GM23338 (cell line): ENCODE results near the gene JARID2. TPM values are rescaled to one million over a fixed set of nuclear protein-coding genes. Genes with fewer than 3 reads are reported as not detected.

Experiments
- ATAC-seq: fragments of 200-7000 bp; cut with Tn5 transposase; 3 replicates; pipeline ENCODE4 v1.9.1; 2020
- DNase-seq: peaks from one replicate; pipeline ENCODE4 v3.0.0-alpha.2; 2015; ENCODE audit warnings: low spot score
- H2AFZ ChIP-seq: fragments of 200-600 bp; sonication (generic); 2 replicates; pipeline ENCODE4 v1.8.0; 2016; ENCODE audit warnings: antibody characterized with exemption, mild to moderate bottlenecking, moderate library complexity
- H3F3A ChIP-seq: fragments of 200-600 bp; sonication (generic); replicated peaks from 2 replicates; pipeline ENCODE4 v1.8.0; 2017; ENCODE audit warnings: antibody characterized with exemption, mixed run types, low read depth
- H3K27ac ChIP-seq: fragments of 200-600 bp; sonication (generic); 2 replicates; pipeline ENCODE4 v1.6.1; 2016; ENCODE audit warnings: low read depth
- H3K27me3 ChIP-seq: fragments of 200-600 bp; sonication (generic); 2 replicates; pipeline ENCODE4 v1.8.0; 2016; ENCODE audit warnings: mild to moderate bottlenecking, mixed run types, moderate library complexity; ENCODE audit not compliant: insufficient read depth
- H3K36me3 ChIP-seq: fragments of 200-600 bp; sonication (generic); 2 replicates; pipeline ENCODE4 v1.8.0; 2016; ENCODE audit warnings: mild to moderate bottlenecking; ENCODE audit not compliant: insufficient read depth
- H3K4me1 ChIP-seq: fragments of 200-600 bp; sonication (generic); 2 replicates; pipeline ENCODE4 v1.8.0; 2016; ENCODE audit warnings: mild to moderate bottlenecking, moderate library complexity; ENCODE audit not compliant: insufficient read depth
- H3K4me2 ChIP-seq: fragments of 200-600 bp; sonication (generic); 2 replicates; pipeline ENCODE4 v1.7.1; 2017; ENCODE audit warnings: mixed run types
- H3K4me3 ChIP-seq: fragments of 200-600 bp; sonication (generic); 2 replicates; pipeline ENCODE4 v1.6.1; 2016; ENCODE audit warnings: mixed run types
- H3K79me2 ChIP-seq: fragments of 200-600 bp; sonication (generic); replicated peaks from 2 replicates; pipeline ENCODE4 v1.8.0; 2017; ENCODE audit warnings: mild to moderate bottlenecking; ENCODE audit not compliant: insufficient read depth
- H3K9me2 ChIP-seq: fragments of 200-600 bp; sonication (generic); 2 replicates; pipeline ENCODE4 v1.8.0; 2017; ENCODE audit not compliant: insufficient read depth
- H4K20me1 ChIP-seq: fragments of 200-600 bp; sonication (generic); replicated peaks from 2 replicates; pipeline ENCODE4 v1.8.0; 2017; ENCODE audit warnings: mild to moderate bottlenecking; ENCODE audit not compliant: insufficient read depth
- H3K27ac Mint-ChIP-seq: 2 replicates; pipeline ENCODE4 v1.8.0; 2020; ENCODE audit warnings: inconsistent platforms, mild to moderate bottlenecking, moderate library complexity, mixed read lengths
- H3K27me3 Mint-ChIP-seq: 3 replicates; pipeline ENCODE4 v1.8.0; 2022; ENCODE audit warnings: low read depth, mild to moderate bottlenecking, moderate library complexity, mixed read lengths, inconsistent platforms; ENCODE audit not compliant: insufficient read depth, poor library complexity
- H3K36me3 Mint-ChIP-seq: 3 replicates; pipeline ENCODE4 v1.8.0; 2021; ENCODE audit warnings: low read depth, mild to moderate bottlenecking, inconsistent platforms, moderate library complexity, mixed read lengths
- H3K4me1 Mint-ChIP-seq: 3 replicates; pipeline ENCODE4 v1.8.0; 2020; ENCODE audit warnings: mild to moderate bottlenecking, inconsistent platforms, mixed read lengths
- H3K4me3 Mint-ChIP-seq: 3 replicates; pipeline ENCODE4 v1.8.0; 2021; ENCODE audit warnings: moderate library complexity, mild to moderate bottlenecking, inconsistent platforms, mixed read lengths
- H3K9me3 Mint-ChIP-seq: 3 replicates; pipeline ENCODE4 v1.8.0; 2020; ENCODE audit warnings: moderate library complexity, mild to moderate bottlenecking, inconsistent platforms, mixed read lengths
- CREB1 ChIP-seq: fragments of 250-450 bp; sonication (Bioruptor Pico); IDR thresholded peaks from 2 replicates; pipeline ENCODE4 v1.5.0; 2020; ENCODE audit warnings: low read depth, mild to moderate bottlenecking, moderate library complexity
- NANOG ChIP-seq: IDR thresholded peaks from 2 replicates; pipeline ENCODE4 v1.6.1; 2016; ENCODE audit warnings: antibody characterized with exemption, borderline replicate concordance
- POLR2AphosphoS5 ChIP-seq: IDR thresholded peaks from 2 replicates; pipeline ENCODE4 v1.6.1; 2016; ENCODE audit warnings: antibody characterized with exemption, low read depth
- REST ChIP-seq: IDR thresholded peaks from one replicate; pipeline ENCODE4 v1.6.1; 2018; ENCODE audit warnings: antibody characterized with exemption; ENCODE audit not compliant: unreplicated experiment
- STAT1 ChIP-seq: IDR thresholded peaks from one replicate; pipeline ENCODE4 v1.6.1; 2016; ENCODE audit warnings: antibody characterized with exemption; ENCODE audit not compliant: unreplicated experiment
- polyA plus RNA-seq: library from polyadenylated mRNA; unstranded; fragments of >200 nt; fragmentation: Nextera tagmentation; extraction: Ambion mirVana; gene quantifications from 2 replicates; pipeline ENCODE4 v1.2.1, GENCODE V29; 2016
- total RNA-seq: library from RNA; depleted of rRNA; stranded (reverse); fragments of >200 nt; shearing (Covaris generic); gene quantifications from 2 replicates; pipeline ENCODE4 v1.2.3, GENCODE V29; 2014
- TF ChIP-seq, protein P1 (sequence below): fragments of 250-450 bp; sonication (Bioruptor Pico); IDR thresholded peaks from 2 replicates; pipeline ENCODE4 v1.5.0; 2020; ENCODE audit warnings: mild to moderate bottlenecking, moderate library complexity

The JARID2 gene
- total and polyA plus RNA-seq, 2 experiments from 2014 or later: 92.8 to 196 TPM

- Histone ChIP-seq H3K9me2 (no peaks in the 10 kb centered on the region), H3K27ac (no peak overlapping the region; the same call in 1 of the 2 replicates), H3K27me3 (no peaks in the 10 kb centered on the region), H2AFZ (no peak overlapping the region), H3K4me2 (peak overlapping the region; percentile 58), H3F3A (peaks cover 60% of the 10 kb centered on the region), H3K36me3 (0 out of 2 replicates have a peak, but pooled peaks cover 3% of the 10 kb centered on the region), H4K20me1 (peaks cover 100% of the 10 kb centered on the region), H3K79me2 (peaks cover 100% of the 10 kb centered on the region), H3K4me3 (no peak overlapping the region), H3K4me1 (peaks cover 96% of the 10 kb centered on the region)
- peaks cover 33% of the 10 kb centered on the region for H3K36me3 Mint-ChIP-seq
- H3K4me3 Mint-ChIP-seq: no peak overlapping the region
- H3K4me1 Mint-ChIP-seq: peaks cover 73% of the 10 kb centered on the region
- ATAC-seq (no peak), DNase-seq (no peak)
- no peak overlapping the region; the same call in 1 of the 2 replicates for H3K27ac Mint-ChIP-seq
- no peaks in the 10 kb centered on the region; the same call in 2 of the 3 replicates for H3K9me3 Mint-ChIP-seq
- TF ChIP-seq CREB1 (no peak), POLR2AphosphoS5 (0 out of 2 replicates have a peak, but pooled peaks have one; percentile 32)
- TF ChIP-seq, protein P1, sequence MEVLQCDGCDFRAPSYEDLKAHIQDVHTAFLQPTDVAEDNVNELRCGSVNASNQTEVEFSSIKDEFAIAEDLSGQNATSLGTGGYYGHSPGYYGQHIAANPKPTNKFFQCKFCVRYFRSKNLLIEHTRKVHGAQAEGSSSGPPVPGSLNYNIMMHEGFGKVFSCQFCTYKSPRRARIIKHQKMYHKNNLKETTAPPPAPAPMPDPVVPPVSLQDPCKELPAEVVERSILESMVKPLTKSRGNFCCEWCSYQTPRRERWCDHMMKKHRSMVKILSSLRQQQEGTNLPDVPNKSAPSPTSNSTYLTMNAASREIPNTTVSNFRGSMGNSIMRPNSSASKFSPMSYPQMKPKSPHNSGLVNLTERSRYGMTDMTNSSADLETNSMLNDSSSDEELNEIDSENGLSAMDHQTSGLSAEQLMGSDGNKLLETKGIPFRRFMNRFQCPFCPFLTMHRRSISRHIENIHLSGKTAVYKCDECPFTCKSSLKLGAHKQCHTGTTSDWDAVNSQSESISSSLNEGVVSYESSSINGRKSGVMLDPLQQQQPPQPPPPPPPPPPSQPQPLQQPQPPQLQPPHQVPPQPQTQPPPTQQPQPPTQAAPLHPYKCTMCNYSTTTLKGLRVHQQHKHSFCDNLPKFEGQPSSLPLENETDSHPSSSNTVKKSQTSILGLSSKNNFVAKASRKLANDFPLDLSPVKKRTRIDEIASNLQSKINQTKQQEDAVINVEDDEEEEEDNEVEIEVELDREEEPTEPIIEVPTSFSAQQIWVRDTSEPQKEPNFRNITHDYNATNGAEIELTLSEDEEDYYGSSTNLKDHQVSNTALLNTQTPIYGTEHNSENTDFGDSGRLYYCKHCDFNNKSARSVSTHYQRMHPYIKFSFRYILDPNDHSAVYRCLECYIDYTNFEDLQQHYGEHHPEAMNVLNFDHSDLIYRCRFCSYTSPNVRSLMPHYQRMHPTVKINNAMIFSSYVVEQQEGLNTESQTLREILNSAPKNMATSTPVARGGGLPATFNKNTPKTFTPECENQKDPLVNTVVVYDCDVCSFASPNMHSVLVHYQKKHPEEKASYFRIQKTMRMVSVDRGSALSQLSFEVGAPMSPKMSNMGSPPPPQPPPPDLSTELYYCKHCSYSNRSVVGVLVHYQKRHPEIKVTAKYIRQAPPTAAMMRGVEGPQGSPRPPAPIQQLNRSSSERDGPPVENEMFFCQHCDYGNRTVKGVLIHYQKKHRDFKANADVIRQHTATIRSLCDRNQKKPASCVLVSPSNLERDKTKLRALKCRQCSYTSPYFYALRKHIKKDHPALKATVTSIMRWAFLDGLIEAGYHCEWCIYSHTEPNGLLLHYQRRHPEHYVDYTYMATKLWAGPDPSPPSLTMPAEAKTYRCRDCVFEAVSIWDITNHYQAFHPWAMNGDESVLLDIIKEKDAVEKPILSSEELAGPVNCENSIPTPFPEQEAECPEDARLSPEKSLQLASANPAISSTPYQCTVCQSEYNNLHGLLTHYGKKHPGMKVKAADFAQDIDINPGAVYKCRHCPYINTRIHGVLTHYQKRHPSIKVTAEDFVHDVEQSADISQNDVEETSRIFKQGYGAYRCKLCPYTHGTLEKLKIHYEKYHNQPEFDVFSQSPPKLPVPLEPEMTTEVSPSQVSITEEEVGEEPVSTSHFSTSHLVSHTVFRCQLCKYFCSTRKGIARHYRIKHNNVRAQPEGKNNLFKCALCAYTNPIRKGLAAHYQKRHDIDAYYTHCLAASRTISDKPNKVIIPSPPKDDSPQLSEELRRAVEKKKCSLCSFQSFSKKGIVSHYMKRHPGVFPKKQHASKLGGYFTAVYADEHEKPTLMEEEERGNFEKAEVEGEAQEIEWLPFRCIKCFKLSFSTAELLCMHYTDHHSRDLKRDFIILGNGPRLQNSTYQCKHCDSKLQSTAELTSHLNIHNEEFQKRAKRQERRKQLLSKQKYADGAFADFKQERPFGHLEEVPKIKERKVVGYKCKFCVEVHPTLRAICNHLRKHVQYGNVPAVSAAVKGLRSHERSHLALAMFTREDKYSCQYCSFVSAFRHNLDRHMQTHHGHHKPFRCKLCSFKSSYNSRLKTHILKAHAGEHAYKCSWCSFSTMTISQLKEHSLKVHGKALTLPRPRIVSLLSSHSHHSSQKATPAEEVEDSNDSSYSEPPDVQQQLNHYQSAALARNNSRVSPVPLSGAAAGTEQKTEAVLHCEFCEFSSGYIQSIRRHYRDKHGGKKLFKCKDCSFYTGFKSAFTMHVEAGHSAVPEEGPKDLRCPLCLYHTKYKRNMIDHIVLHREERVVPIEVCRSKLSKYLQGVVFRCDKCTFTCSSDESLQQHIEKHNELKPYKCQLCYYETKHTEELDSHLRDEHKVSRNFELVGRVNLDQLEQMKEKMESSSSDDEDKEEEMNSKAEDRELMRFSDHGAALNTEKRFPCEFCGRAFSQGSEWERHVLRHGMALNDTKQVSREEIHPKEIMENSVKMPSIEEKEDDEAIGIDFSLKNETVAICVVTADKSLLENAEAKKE (CRISPR knock-in tag): no peak
- peaks cover 22% of the 10 kb centered on the region for H3K27me3 Mint-ChIP-seq
These were observed 46.9 kb downstream of the JARID2 start for GRCh38 chr6:15292721-15293302.

DNA sequence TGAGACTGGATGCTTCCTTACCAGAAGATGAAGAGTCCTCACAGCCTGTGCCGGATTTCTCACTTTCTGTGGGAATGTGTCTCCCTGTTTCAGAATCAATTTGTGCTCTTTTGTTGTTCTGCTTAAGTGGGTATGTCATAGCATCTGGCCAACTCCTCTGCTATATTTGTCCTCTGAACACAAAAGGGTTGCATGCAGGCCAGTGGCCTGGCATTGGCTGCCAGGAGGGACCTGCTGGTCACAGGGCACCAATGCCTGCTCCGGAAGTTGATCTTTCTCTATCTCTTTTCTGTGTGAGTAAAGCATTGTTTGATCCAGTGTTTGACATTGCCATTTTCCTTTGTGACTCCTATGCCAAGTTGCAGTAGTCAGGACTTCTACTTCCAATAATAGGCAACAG is 47.8 kb downstream of the JARID2 start:
- H3K36me3 Mint-ChIP-seq: peaks cover 31% of the 10 kb centered on the region
- H3K4me3 Mint-ChIP-seq: no peak overlapping the region
- Histone ChIP-seq H4K20me1 (peaks cover 100% of the 10 kb centered on the region), H2AFZ (no peak overlapping the region), H3K27ac (no peak overlapping the region), H3K79me2 (peaks cover 100% of the 10 kb centered on the region), H3K4me2 (peak overlapping the region; percentile 58; the same call in 1 of the 2 replicates), H3F3A (peaks cover 54% of the 10 kb centered on the region), H3K4me1 (peaks cover 96% of the 10 kb centered on the region), H3K36me3 (no peaks in the 10 kb centered on the region), H3K9me2 (no peaks in the 10 kb centered on the region), H3K4me3 (no peak overlapping the region), H3K27me3 (no peaks in the 10 kb centered on the region)
- no peak for ATAC-seq
- DNase-seq: no peak
- H3K27ac Mint-ChIP-seq: no peak overlapping the region
- peaks cover 20% of the 10 kb centered on the region for H3K27me3 Mint-ChIP-seq
- no peaks in the 10 kb centered on the region; the same call in 2 of the 3 replicates for H3K9me3 Mint-ChIP-seq
- peaks cover 71% of the 10 kb centered on the region for H3K4me1 Mint-ChIP-seq
- TF ChIP-seq CREB1 (no peak), POLR2AphosphoS5 (no peak), REST (no peak), NANOG (no peak), STAT1 (no peak)
